Immature natural killer cell (primary cell): ENCODE results near the gene RBM6. TPM values are rescaled to one million over a fixed set of nuclear protein-coding genes. Genes with fewer than 3 reads are reported as not detected.
A peak's percentile ranks its signal among the peaks of the same experiment; 100 is the strongest.
"Not testable (repeated sequence)": the region's sequence is repeated elsewhere in the genome, so short reads cannot be mapped to it uniquely, and the experiment has no call there.

ENCODE experiments used
- DNase-seq, 3 donors: peaks; one replicate each; pipeline ENCODE4 v3.0.0; 2022; ENCODE audit warnings: mixed read lengths in 1 of 3
- H3K27ac Mint-ChIP-seq, 6 donors: one replicate each; pipeline ENCODE4 v1.8.0; 2020; ENCODE audit warnings: mixed read lengths in 6 of 6, mild to moderate bottlenecking in 5 of 6, inconsistent platforms in 4 of 6, moderate library complexity in 3 of 6
- H3K27me3 Mint-ChIP-seq, 3 donors: one replicate each; pipeline ENCODE4 v1.8.0; 2020 to 2021; ENCODE audit warnings: low read depth in 3 of 3, mild to moderate bottlenecking in 3 of 3, mixed read lengths in 3 of 3, moderate library complexity in 3 of 3, inconsistent platforms in 1 of 3
- H3K36me3 Mint-ChIP-seq, 3 donors: one replicate each; pipeline ENCODE4 v1.8.0; 2020; ENCODE audit warnings: mixed read lengths in 3 of 3, inconsistent platforms in 2 of 3, mild to moderate bottlenecking in 2 of 3
- H3K4me1 Mint-ChIP-seq, 2 donors: one replicate each; pipeline ENCODE4 v1.8.0; 2020; ENCODE audit warnings: inconsistent platforms in 2 of 2, mild to moderate bottlenecking in 2 of 2, mixed read lengths in 2 of 2, moderate library complexity in 1 of 2
- H3K4me3 Mint-ChIP-seq, 5 donors: one replicate each; pipeline ENCODE4 v1.8.0; 2020; ENCODE audit warnings: mild to moderate bottlenecking in 5 of 5, mixed read lengths in 5 of 5, inconsistent platforms in 3 of 5, moderate library complexity in 3 of 5
- H3K9me3 Mint-ChIP-seq, 6 donors: one replicate each; pipeline ENCODE4 v1.8.0; 2020; ENCODE audit warnings: mild to moderate bottlenecking in 6 of 6, mixed read lengths in 6 of 6, inconsistent platforms in 4 of 6, moderate library complexity in 3 of 6
- polyA plus RNA-seq, 3 donors: library from polyadenylated mRNA; unstranded; fragments of 300-500 nt; fragmentation: Illumina TruSeq; gene quantifications; one replicate each; pipeline ENCODE4 v1.2.3, GENCODE V29; 2021

RBM6 gene
- polyA plus RNA-seq, 3 donors from 2014 or later = 7.5 to 39.7 (median 19.2) TPM

- H3K27ac Mint-ChIP-seq = no peak overlapping the region
- no peaks in the 10 kb centered on the region for H3K9me3 Mint-ChIP-seq
- no peak for DNase-seq
- H3K27me3 Mint-ChIP-seq = peaks cover 0 to 2% (median 0%) of the 10 kb centered on the region in 3 donors
- no peak overlapping the region for H3K4me3 Mint-ChIP-seq
- H3K36me3 Mint-ChIP-seq = peaks cover 7 to 14% (median 11%) of the 10 kb centered on the region in 3 donors
- H3K4me1 Mint-ChIP-seq = peaks cover 23% of the 10 kb centered on the region in 2 donors
Measured at GRCh38 chr3:49908373-49909199, 31.4 kb upstream of the RBM6 start.

- Mint-ChIP-seq H3K27me3 (no peaks in the 10 kb centered on the region), H3K9me3 (no peaks in the 10 kb centered on the region), H3K27ac (no peak overlapping the region), H3K36me3 (peaks cover 7 to 14% (median 11%) of the 10 kb centered on the region in 3 donors), H3K4me1 (peaks cover 11% of the 10 kb centered on the region in 2 donors), H3K4me3 (no peak overlapping the region)
- no peak for DNase-seq
Measured at GRCh38 chr3:49910409-49911123, 29.4 kb upstream of the RBM6 start.

GRCh38 chr3:49911124-49911420 lies 28.9 kb upstream of the RBM6 start:
- no peak overlapping the region for H3K27ac Mint-ChIP-seq
- H3K27me3 Mint-ChIP-seq = no peaks in the 10 kb centered on the region
- H3K4me3 Mint-ChIP-seq = no peak overlapping the region

GRCh38 chr3:49911611-49912010 lies 28.3 kb upstream of the RBM6 start:
- H3K4me3 Mint-ChIP-seq = no peak overlapping the region
- H3K27ac Mint-ChIP-seq = no peak overlapping the region
- DNase-seq = no peak
- peaks cover 7 to 18% (median 11%) of the 10 kb centered on the region in 3 donors for H3K36me3 Mint-ChIP-seq
- H3K27me3 Mint-ChIP-seq = no peaks in the 10 kb centered on the region
- peaks cover under 1% of the 10 kb centered on the region in 2 donors for H3K4me1 Mint-ChIP-seq
- H3K9me3 Mint-ChIP-seq = no peaks in the 10 kb centered on the region

More at GRCh38 chr3:49911124-49911420, 28.9 kb upstream of the RBM6 start:
- Mint-ChIP-seq H3K4me1 (peaks cover 6% of the 10 kb centered on the region in 2 donors), H3K36me3 (peaks cover 7 to 14% (median 11%) of the 10 kb centered on the region in 3 donors), H3K9me3 (no peaks in the 10 kb centered on the region)
- DNase-seq = no peak

- no peak overlapping the region for H3K27ac Mint-ChIP-seq
Measured at GRCh38 chr3:49912881-49913281, 27.1 kb upstream of the RBM6 start.

GRCh38 chr3:49914906-49915305 lies 25.0 kb upstream of the RBM6 start:
- H3K36me3 Mint-ChIP-seq = peaks cover 8 to 20% (median 17%) of the 10 kb centered on the region in 3 donors
- H3K27me3 Mint-ChIP-seq = peaks cover 0 to 1% (median 0%) of the 10 kb centered on the region in 3 donors
- H3K27ac Mint-ChIP-seq = no peak overlapping the region
- H3K9me3 Mint-ChIP-seq = no peaks in the 10 kb centered on the region
- no peak overlapping the region for H3K4me3 Mint-ChIP-seq
- peaks cover 1 to 2% of the 10 kb centered on the region in 2 donors for H3K4me1 Mint-ChIP-seq
- DNase-seq = no peak

More at GRCh38 chr3:49912881-49913281, 27.1 kb upstream of the RBM6 start:
- Mint-ChIP-seq H3K27me3 (no peaks in the 10 kb centered on the region), H3K4me3 (no peak overlapping the region), H3K9me3 (no peaks in the 10 kb centered on the region), H3K4me1 (no peaks in the 10 kb centered on the region), H3K36me3 (peaks cover 7 to 22% (median 15%) of the 10 kb centered on the region in 3 donors)
- no peak for DNase-seq

- Mint-ChIP-seq H3K4me1 (peaks cover 2 to 6% of the 10 kb centered on the region in 2 donors), H3K4me3 (no peak overlapping the region), H3K36me3 (peaks cover 12 to 17% (median 13%) of the 10 kb centered on the region in 3 donors), H3K27ac (no peak overlapping the region), H3K27me3 (peaks cover 0 to 1% (median 0%) of the 10 kb centered on the region in 3 donors), H3K9me3 (no peaks in the 10 kb centered on the region)
- DNase-seq = no peak
Measured at GRCh38 chr3:49916686-49917085, 23.3 kb upstream of the RBM6 start.

- DNase-seq, H3K4me3 Mint-ChIP-seq, H3K27ac Mint-ChIP-seq, H3K9me3 Mint-ChIP-seq, H3K4me1 Mint-ChIP-seq, H3K27me3 Mint-ChIP-seq: not testable (repeated sequence)
- peaks cover 5 to 13% (median 9%) of the 10 kb centered on the region in 3 donors for H3K36me3 Mint-ChIP-seq
Measured at GRCh38 chr3:49917806-49918590, 22.0 kb upstream of the RBM6 start.

GRCh38 chr3:49924683-49925082 lies 15.3 kb upstream of the RBM6 start:
- DNase-seq = no peak
- Mint-ChIP-seq H3K4me3 (no peak overlapping the region), H3K4me1 (peaks cover 17 to 31% of the 10 kb centered on the region in 2 donors), H3K27me3 (no peaks in the 10 kb centered on the region), H3K9me3 (no peaks in the 10 kb centered on the region), H3K27ac (no peak overlapping the region), H3K36me3 (peaks cover 5 to 10% (median 5%) of the 10 kb centered on the region in 3 donors)

GRCh38 chr3:49925485-49925884 lies 14.5 kb upstream of the RBM6 start:
- no peak for DNase-seq
- no peak overlapping the region for H3K27ac Mint-ChIP-seq

GRCh38 chr3:49926117-49926728 lies 13.7 kb upstream of the RBM6 start:
- Mint-ChIP-seq H3K4me3 (no peak overlapping the region), H3K27ac (no peak overlapping the region)

More at GRCh38 chr3:49925485-49925884, 14.5 kb upstream of the RBM6 start:
- Mint-ChIP-seq H3K9me3 (no peaks in the 10 kb centered on the region), H3K36me3 (peaks cover 0 to 4% (median 0%) of the 10 kb centered on the region in 3 donors), H3K27me3 (no peaks in the 10 kb centered on the region), H3K4me3 (no peak overlapping the region), H3K4me1 (peaks cover 22 to 30% of the 10 kb centered on the region in 2 donors)

GRCh38 chr3:49927798-49928197 lies 12.2 kb upstream of the RBM6 start:
- no peak for DNase-seq
- Mint-ChIP-seq H3K27me3 (peaks cover 0 to 2% (median 0%) of the 10 kb centered on the region in 3 donors), H3K9me3 (no peaks in the 10 kb centered on the region), H3K36me3 (peaks cover 0 to 4% (median 0%) of the 10 kb centered on the region in 3 donors), H3K4me1 (peaks cover 22 to 30% of the 10 kb centered on the region in 2 donors), H3K27ac (no peak overlapping the region), H3K4me3 (peak overlapping the region in 4 of 5 donors; percentile 21 to 85 (median 82))

More at GRCh38 chr3:49926117-49926728, 13.7 kb upstream of the RBM6 start:
- peaks cover 22 to 30% of the 10 kb centered on the region in 2 donors for H3K4me1 Mint-ChIP-seq
- H3K27me3 Mint-ChIP-seq = no peaks in the 10 kb centered on the region
- peaks cover 0 to 4% (median 0%) of the 10 kb centered on the region in 3 donors for H3K36me3 Mint-ChIP-seq
- no peaks in the 10 kb centered on the region for H3K9me3 Mint-ChIP-seq
- no peak for DNase-seq

- H3K4me3 Mint-ChIP-seq = peak overlapping the region; percentile 81 to 89 (median 83)
- H3K27me3 Mint-ChIP-seq = peaks cover 0 to 2% (median 0%) of the 10 kb centered on the region in 3 donors
- no peaks in the 10 kb centered on the region for H3K9me3 Mint-ChIP-seq
- no peak for DNase-seq
- H3K27ac Mint-ChIP-seq = peak overlapping the region in 5 of 6 donors; percentile 19 to 87 (median 64)
- H3K4me1 Mint-ChIP-seq = peaks cover 22 to 30% of the 10 kb centered on the region in 2 donors
- peaks cover 0 to 4% (median 0%) of the 10 kb centered on the region in 3 donors for H3K36me3 Mint-ChIP-seq
Measured at GRCh38 chr3:49928481-49929017, 11.4 kb upstream of the RBM6 start.
